Neural progenitor cell (in vitro differentiated cells): ENCODE data around the gene RSPH10B2.
"Not testable (repeated sequence)": the region's sequence is repeated elsewhere in the genome, so short reads cannot be mapped to it uniquely, and the experiment has no call there.

ENCODE experiments used
- EZH2 ChIP-seq: fragments of 200-600 bp; sonication (generic); IDR thresholded peaks from 2 replicates; pipeline ENCODE4 v1.6.1; 2017; ENCODE audit warnings: antibody characterized with exemption, mild to moderate bottlenecking, moderate library complexity
- TF ChIP-seq, protein P1 (sequence below): fragments of 200-600 bp; sonication (generic); IDR thresholded peaks from 2 replicates; pipeline ENCODE4 v1.5.1; 2017; ENCODE audit warnings: antibody characterized with exemption, mild to moderate bottlenecking

- TF ChIP-seq, protein P1, sequence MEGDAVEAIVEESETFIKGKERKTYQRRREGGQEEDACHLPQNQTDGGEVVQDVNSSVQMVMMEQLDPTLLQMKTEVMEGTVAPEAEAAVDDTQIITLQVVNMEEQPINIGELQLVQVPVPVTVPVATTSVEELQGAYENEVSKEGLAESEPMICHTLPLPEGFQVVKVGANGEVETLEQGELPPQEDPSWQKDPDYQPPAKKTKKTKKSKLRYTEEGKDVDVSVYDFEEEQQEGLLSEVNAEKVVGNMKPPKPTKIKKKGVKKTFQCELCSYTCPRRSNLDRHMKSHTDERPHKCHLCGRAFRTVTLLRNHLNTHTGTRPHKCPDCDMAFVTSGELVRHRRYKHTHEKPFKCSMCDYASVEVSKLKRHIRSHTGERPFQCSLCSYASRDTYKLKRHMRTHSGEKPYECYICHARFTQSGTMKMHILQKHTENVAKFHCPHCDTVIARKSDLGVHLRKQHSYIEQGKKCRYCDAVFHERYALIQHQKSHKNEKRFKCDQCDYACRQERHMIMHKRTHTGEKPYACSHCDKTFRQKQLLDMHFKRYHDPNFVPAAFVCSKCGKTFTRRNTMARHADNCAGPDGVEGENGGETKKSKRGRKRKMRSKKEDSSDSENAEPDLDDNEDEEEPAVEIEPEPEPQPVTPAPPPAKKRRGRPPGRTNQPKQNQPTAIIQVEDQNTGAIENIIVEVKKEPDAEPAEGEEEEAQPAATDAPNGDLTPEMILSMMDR = not testable (repeated sequence)
- TF ChIP-seq EZH2 = not testable (repeated sequence)
These were observed at the start of gene RSPH10B2 for GRCh38 chr7:6753964-6754363.
